Choroid plexus epithelial cell (primary cell): Measurements from ENCODE around the gene GRM6.

ENCODE experiments used
- DNase-seq: peaks from one replicate; pipeline ENCODE4 v3.0.0-alpha.2; 2010; ENCODE audit warnings: low read depth
- H3K4me3 ChIP-seq: 2 replicates; pipeline ENCODE4 v1.5.1; 2011; ENCODE audit warnings: low read depth, mild to moderate bottlenecking, control low read depth, low read length, moderate library complexity
- CTCF ChIP-seq: conservative IDR thresholded peaks from 2 replicates; pipeline ENCODE4 v1.5.1; 2011; ENCODE audit warnings: low read depth, mild to moderate bottlenecking, control low read depth, inconsistent platforms, low read length, moderate library complexity

Gene GRM6

GRCh38 chr5:178991190-178992145 is 3.7 kb downstream of the GRM6 start:
- no peak for DNase-seq
- H3K4me3 ChIP-seq = no peak overlapping the region
- TF ChIP-seq CTCF = no peak

GRCh38 chr5:178990491-178990890 is 4.6 kb downstream of the GRM6 start:
- no peak for TF ChIP-seq CTCF
- no peak for DNase-seq
- H3K4me3 ChIP-seq = no peak overlapping the region

- no peak overlapping the region for H3K4me3 ChIP-seq
- no peak for TF ChIP-seq CTCF
- DNase-seq = no peak
These were observed 5.8 kb downstream of the GRM6 start for GRCh38 chr5:178989311-178989710.

- no peak for TF ChIP-seq CTCF
- DNase-seq = no peak
- H3K4me3 ChIP-seq = no peak overlapping the region
These were observed 6.5 kb downstream of the GRM6 start for GRCh38 chr5:178988436-178989220.

GRCh38 chr5:178986326-178986960 is 8.7 kb downstream of the GRM6 start:
- DNase-seq = no peak
- no peak for TF ChIP-seq CTCF
- no peak overlapping the region for H3K4me3 ChIP-seq

- TF ChIP-seq CTCF = no peak
- H3K4me3 ChIP-seq = no peak overlapping the region
- DNase-seq = no peak
These were observed 10.7 kb downstream of the GRM6 start for GRCh38 chr5:178984145-178985072.
